Mucosa of stomach (tissue), 1 donor: Measurements from ENCODE around the gene PC.
"Not testable (repeated sequence)": the region's sequence is repeated elsewhere in the genome, so short reads cannot be mapped to it uniquely, and the experiment has no call there.

Experiments
- H3K27me3 ChIP-seq: one replicate; pipeline ENCODE4 v1.7.0; 2013; ENCODE audit warnings: mild to moderate bottlenecking, low read length; ENCODE audit not compliant: control insufficient read depth, insufficient read depth
- H3K36me3 ChIP-seq: one replicate; pipeline ENCODE4 v1.7.0; 2013; ENCODE audit warnings: low read length; ENCODE audit not compliant: control insufficient read depth, insufficient read depth
- H3K4me1 ChIP-seq: one replicate; pipeline ENCODE4 v1.7.0; 2013; ENCODE audit warnings: mild to moderate bottlenecking, low read length; ENCODE audit not compliant: control insufficient read depth, insufficient read depth
- H3K4me3 ChIP-seq: one replicate; pipeline ENCODE4 v1.7.0; 2013; ENCODE audit warnings: low read length
- H3K9ac ChIP-seq: one replicate; pipeline ENCODE4 v1.7.0; 2013; ENCODE audit warnings: mild to moderate bottlenecking, low read length, moderate library complexity
- H3K9me3 ChIP-seq: one replicate; pipeline ENCODE4 v1.7.0; 2013; ENCODE audit warnings: mild to moderate bottlenecking, low read length, moderate library complexity; ENCODE audit not compliant: control insufficient read depth
- donor health status: Pancreatic carcinoma.

The PC gene

DNA sequence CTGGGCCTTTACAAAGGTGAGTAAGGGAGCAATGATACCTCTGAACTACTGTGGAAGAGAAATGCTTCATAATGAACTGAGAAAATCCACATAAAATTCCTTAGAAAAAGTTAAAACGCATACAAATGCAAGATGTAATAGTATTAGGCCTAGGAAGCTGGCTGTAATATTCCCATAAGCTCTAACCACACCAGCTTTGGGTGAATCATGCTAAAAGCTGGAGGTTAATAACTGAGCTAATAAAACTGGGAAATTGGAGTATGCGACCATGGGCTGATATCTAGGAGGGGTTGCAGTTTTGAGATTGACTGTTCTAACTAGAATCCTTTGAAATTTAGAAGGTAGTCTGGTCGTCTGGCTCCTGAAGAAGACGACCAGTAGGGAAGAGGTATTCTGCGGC lies 143.5 kb downstream of the PC start:
- no peaks in the 10 kb centered on the region for H3K4me1 ChIP-seq
- H3K36me3 ChIP-seq: no peaks in the 10 kb centered on the region
- no peaks in the 10 kb centered on the region for H3K9me3 ChIP-seq
- H3K4me3 ChIP-seq: no peak overlapping the region
- no peaks in the 10 kb centered on the region for H3K27me3 ChIP-seq
- no peak overlapping the region for H3K9ac ChIP-seq

DNA sequence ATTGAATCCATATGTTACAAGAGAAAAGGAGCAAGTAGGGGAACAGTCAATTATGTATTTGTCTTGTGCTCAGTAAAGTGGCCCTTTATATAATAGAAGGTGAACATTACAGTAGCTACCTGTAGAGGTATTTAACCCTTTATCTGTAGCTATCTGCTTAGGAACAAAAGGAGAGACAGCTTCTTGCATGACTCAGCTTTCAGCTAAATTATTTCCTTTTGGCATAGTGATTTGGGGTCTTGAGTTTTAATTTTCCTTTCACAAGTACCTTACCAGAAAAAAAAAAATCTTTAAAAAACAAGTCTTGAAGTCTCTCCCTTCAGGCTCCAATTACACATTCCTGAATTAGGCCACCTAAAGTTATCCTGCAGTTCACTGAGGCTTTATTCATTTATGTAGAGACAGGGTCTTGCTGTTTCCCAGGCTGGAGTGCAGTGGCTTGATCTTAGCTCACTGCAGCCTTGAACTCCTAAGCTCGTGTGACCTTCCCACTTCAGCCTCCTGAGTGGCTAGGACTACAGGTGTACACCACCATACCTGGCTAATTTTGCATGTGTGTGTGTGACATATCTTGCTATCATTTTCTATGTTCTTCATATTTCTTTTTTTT lies 147.5 kb downstream of the PC start:
- Histone ChIP-seq H3K36me3 (no peaks in the 10 kb centered on the region), H3K4me3 (no peak overlapping the region), H3K9me3 (no peaks in the 10 kb centered on the region), H3K9ac (no peak overlapping the region), H3K27me3 (no peaks in the 10 kb centered on the region), H3K4me1 (no peaks in the 10 kb centered on the region)

DNA sequence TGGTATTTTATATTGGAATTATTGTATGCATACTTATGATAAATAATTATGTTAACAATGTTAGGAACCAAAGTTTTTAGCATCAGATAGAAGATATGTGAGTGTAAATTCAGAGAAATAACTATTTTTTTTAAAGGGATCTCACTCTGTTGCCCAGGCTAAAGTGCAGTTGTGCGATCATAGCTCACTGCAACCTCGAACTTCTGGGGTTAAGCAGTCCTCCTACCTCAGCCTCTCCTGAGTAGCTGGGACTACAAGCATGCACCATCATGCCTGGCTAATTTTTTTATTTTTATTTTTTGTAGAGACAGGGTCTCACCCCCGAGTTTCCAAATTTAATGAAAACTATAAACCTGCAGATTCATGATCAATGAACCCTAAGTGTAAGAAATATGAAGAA lies 148.6 kb downstream of the PC start:
- no peaks in the 10 kb centered on the region for H3K4me1 ChIP-seq
- no peaks in the 10 kb centered on the region for H3K27me3 ChIP-seq
- H3K9ac ChIP-seq: no peak overlapping the region
- no peaks in the 10 kb centered on the region for H3K9me3 ChIP-seq
- H3K4me3 ChIP-seq: no peak overlapping the region
- H3K36me3 ChIP-seq: no peaks in the 10 kb centered on the region

DNA sequence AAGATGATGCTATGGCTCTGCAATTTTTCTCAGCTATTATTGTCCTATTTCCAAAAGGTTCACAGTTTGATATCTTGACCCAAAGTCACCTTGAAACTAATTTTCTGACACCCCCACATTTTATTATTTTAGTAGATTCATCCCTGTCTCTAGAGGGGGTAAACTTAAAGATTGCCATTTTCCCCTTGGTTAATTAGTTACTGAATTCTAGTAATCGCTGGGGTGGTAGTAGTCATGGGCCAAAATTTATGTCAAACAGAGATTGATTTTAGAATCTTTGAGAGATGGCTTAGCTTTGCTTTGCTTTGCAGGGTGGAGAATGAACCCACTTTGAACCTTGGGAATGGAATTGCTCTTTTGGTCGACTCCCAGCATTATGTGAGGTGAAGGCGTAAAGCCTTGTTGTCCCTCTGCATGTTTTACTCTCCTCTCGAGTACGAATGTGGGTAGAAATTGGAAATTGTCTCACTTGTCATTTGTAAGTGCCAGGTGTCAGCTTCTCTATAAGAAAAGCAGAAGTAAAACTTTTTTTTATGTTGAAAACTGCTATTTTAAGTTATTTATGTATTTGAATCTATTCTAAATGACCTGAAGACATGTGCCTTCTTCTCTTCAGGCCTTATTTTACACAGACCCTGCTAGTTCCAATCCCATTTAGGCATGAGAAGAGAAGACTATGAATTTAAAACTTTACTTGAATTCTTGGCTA lies 157.3 kb downstream of the PC start:
- H3K27me3 ChIP-seq: no peaks in the 10 kb centered on the region
- no peaks in the 10 kb centered on the region for H3K9me3 ChIP-seq
- no peak overlapping the region for H3K4me3 ChIP-seq
- no peak overlapping the region for H3K9ac ChIP-seq
- H3K4me1 ChIP-seq: no peaks in the 10 kb centered on the region
- H3K36me3 ChIP-seq: no peaks in the 10 kb centered on the region

DNA sequence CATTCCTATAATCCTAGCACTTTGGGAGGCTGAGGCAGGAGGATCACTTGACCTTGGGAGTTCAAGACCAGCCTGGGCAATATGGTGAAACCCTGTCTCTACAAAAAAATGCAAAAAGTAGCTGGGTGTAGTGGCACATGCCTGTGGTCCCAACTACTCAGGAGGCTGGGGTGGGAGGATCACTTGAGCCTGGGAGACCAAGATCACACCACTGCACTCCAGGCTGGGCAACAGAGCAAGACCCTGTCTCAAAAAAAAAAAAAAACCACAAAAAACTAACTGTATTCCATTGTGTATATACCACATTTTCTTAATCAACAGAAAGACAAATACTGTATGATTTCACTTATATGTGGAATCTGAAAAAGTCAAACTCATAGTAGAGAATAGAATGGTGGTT lies 158.4 kb downstream of the PC start:
- H3K9ac ChIP-seq, H3K36me3 ChIP-seq, H3K9me3 ChIP-seq, H3K27me3 ChIP-seq, H3K4me3 ChIP-seq, H3K4me1 ChIP-seq: not testable (repeated sequence)
